ENCODE data around the gene MRPS2.
"Not testable (repeated sequence)": the region's sequence is repeated elsewhere in the genome, so short reads cannot be mapped to it uniquely, and the experiment has no call there.

The MRPS2 gene

GRCh38 chr9:135533674-135534073 lies 33.2 kb downstream of the MRPS2 start:
- Histone ChIP-seq H3K4me1 (ENCODE audit: control insufficient read depth, insufficient read depth, low read length) (no peaks in the 10 kb centered on the region), H3K9me3 (replicated peaks; ENCODE audit: low read length) (no peaks in the 10 kb centered on the region), H3K4me3 (ENCODE audit: low read length) (no peak overlapping the region), H3K36me3 (ENCODE audit: insufficient read depth, low read length) (no peaks in the 10 kb centered on the region), H3K9ac (ENCODE audit: low read depth, low read length) (no peak overlapping the region), H3K4me2 (ENCODE audit: low read length) (no peak overlapping the region), H3K27me3 (ENCODE audit: control insufficient read depth, insufficient read depth, low read length) (peaks cover 10% of the 10 kb centered on the region)

- H3K36me3 ChIP-seq (ENCODE audit: insufficient read depth, low read length); H3K9me3 ChIP-seq (replicated peaks; ENCODE audit: low read length); H3K4me2 ChIP-seq (ENCODE audit: low read length); H3K4me3 ChIP-seq (ENCODE audit: low read length); H3K4me1 ChIP-seq (ENCODE audit: control insufficient read depth, insufficient read depth, low read length); H3K9ac ChIP-seq (ENCODE audit: low read depth, low read length): not testable (repeated sequence)
- peaks cover 15% of the 10 kb centered on the region for H3K27me3 ChIP-seq (ENCODE audit: control insufficient read depth, insufficient read depth, low read length)
Measured at GRCh38 chr9:135534192-135534711, 33.8 kb downstream of the MRPS2 start.

- H3K4me1 ChIP-seq (ENCODE audit: control insufficient read depth, insufficient read depth, low read length); H3K4me2 ChIP-seq (ENCODE audit: low read length); H3K9ac ChIP-seq (ENCODE audit: low read depth, low read length); H3K36me3 ChIP-seq (ENCODE audit: insufficient read depth, low read length); H3K9me3 ChIP-seq (replicated peaks; ENCODE audit: low read length); H3K4me3 ChIP-seq (ENCODE audit: low read length): not testable (repeated sequence)
- peaks cover 19% of the 10 kb centered on the region for H3K27me3 ChIP-seq (ENCODE audit: control insufficient read depth, insufficient read depth, low read length)
Measured at GRCh38 chr9:135534826-135535225, 34.3 kb downstream of the MRPS2 start.

GRCh38 chr9:135535631-135536030 lies 35.1 kb downstream of the MRPS2 start:
- H3K9me3 ChIP-seq (replicated peaks; ENCODE audit: low read length); H3K36me3 ChIP-seq (ENCODE audit: insufficient read depth, low read length); H3K4me1 ChIP-seq (ENCODE audit: control insufficient read depth, insufficient read depth, low read length); H3K9ac ChIP-seq (ENCODE audit: low read depth, low read length); H3K4me2 ChIP-seq (ENCODE audit: low read length); H3K4me3 ChIP-seq (ENCODE audit: low read length): not testable (repeated sequence)
- peaks cover 19% of the 10 kb centered on the region for H3K27me3 ChIP-seq (ENCODE audit: control insufficient read depth, insufficient read depth, low read length)

- H3K9ac ChIP-seq (ENCODE audit: low read depth, low read length), result no peak overlapping the region
- H3K27me3 ChIP-seq (ENCODE audit: control insufficient read depth, insufficient read depth, low read length), result peaks cover 19% of the 10 kb centered on the region
- H3K4me2 ChIP-seq (ENCODE audit: low read length), result no peak overlapping the region
- no peaks in the 10 kb centered on the region for H3K4me1 ChIP-seq (ENCODE audit: control insufficient read depth, insufficient read depth, low read length)
- H3K36me3 ChIP-seq (ENCODE audit: insufficient read depth, low read length), result no peaks in the 10 kb centered on the region
- H3K9me3 ChIP-seq (replicated peaks; ENCODE audit: low read length), result no peaks in the 10 kb centered on the region
- no peak overlapping the region for H3K4me3 ChIP-seq (ENCODE audit: low read length)
Measured at GRCh38 chr9:135536216-135536615, 35.7 kb downstream of the MRPS2 start.

- not testable (repeated sequence) for H3K4me3 ChIP-seq (ENCODE audit: low read length); H3K36me3 ChIP-seq (ENCODE audit: insufficient read depth, low read length); H3K9ac ChIP-seq (ENCODE audit: low read depth, low read length); H3K4me2 ChIP-seq (ENCODE audit: low read length); H3K4me1 ChIP-seq (ENCODE audit: control insufficient read depth, insufficient read depth, low read length); H3K9me3 ChIP-seq (replicated peaks; ENCODE audit: low read length); H3K27me3 ChIP-seq (ENCODE audit: control insufficient read depth, insufficient read depth, low read length)
Measured at GRCh38 chr9:135543262-135543894, 42.9 kb downstream of the MRPS2 start.

- Histone ChIP-seq H3K27me3 (ENCODE audit: control insufficient read depth, insufficient read depth, low read length) (no peaks in the 10 kb centered on the region), H3K9ac (ENCODE audit: low read depth, low read length) (no peak overlapping the region), H3K4me1 (ENCODE audit: control insufficient read depth, insufficient read depth, low read length) (no peaks in the 10 kb centered on the region), H3K4me2 (ENCODE audit: low read length) (no peak overlapping the region), H3K9me3 (replicated peaks; ENCODE audit: low read length) (no peaks in the 10 kb centered on the region), H3K36me3 (ENCODE audit: insufficient read depth, low read length) (no peaks in the 10 kb centered on the region), H3K4me3 (ENCODE audit: low read length) (no peak overlapping the region)
Measured at GRCh38 chr9:135544981-135545635, 44.6 kb downstream of the MRPS2 start.

GRCh38 chr9:135545646-135546176 lies 45.2 kb downstream of the MRPS2 start, which contains the start of gene OBP2A:
Gene OBP2A (plus strand): TSS chr9:135546126. CDS start chr9:135546181, 55 bp downstream.
- H3K36me3 ChIP-seq (ENCODE audit: insufficient read depth, low read length); H3K4me3 ChIP-seq (ENCODE audit: low read length); H3K27me3 ChIP-seq (ENCODE audit: control insufficient read depth, insufficient read depth, low read length); H3K9ac ChIP-seq (ENCODE audit: low read depth, low read length); H3K4me2 ChIP-seq (ENCODE audit: low read length); H3K9me3 ChIP-seq (replicated peaks; ENCODE audit: low read length); H3K4me1 ChIP-seq (ENCODE audit: control insufficient read depth, insufficient read depth, low read length): not testable (repeated sequence)

GRCh38 chr9:135546792-135547617 lies 46.5 kb downstream of the MRPS2 start:
- H3K27me3 ChIP-seq (ENCODE audit: control insufficient read depth, insufficient read depth, low read length); H3K4me2 ChIP-seq (ENCODE audit: low read length); H3K9ac ChIP-seq (ENCODE audit: low read depth, low read length); H3K9me3 ChIP-seq (replicated peaks; ENCODE audit: low read length); H3K4me1 ChIP-seq (ENCODE audit: control insufficient read depth, insufficient read depth, low read length); H3K36me3 ChIP-seq (ENCODE audit: insufficient read depth, low read length); H3K4me3 ChIP-seq (ENCODE audit: low read length): not testable (repeated sequence)

GRCh38 chr9:135547756-135548736 lies 47.6 kb downstream of the MRPS2 start:
- Histone ChIP-seq H3K27me3 (ENCODE audit: control insufficient read depth, insufficient read depth, low read length) (no peaks in the 10 kb centered on the region), H3K9ac (ENCODE audit: low read depth, low read length) (no peak overlapping the region), H3K4me2 (ENCODE audit: low read length) (no peak overlapping the region), H3K4me3 (ENCODE audit: low read length) (no peak overlapping the region), H3K9me3 (replicated peaks; ENCODE audit: low read length) (no peaks in the 10 kb centered on the region), H3K36me3 (ENCODE audit: insufficient read depth, low read length) (no peaks in the 10 kb centered on the region), H3K4me1 (ENCODE audit: control insufficient read depth, insufficient read depth, low read length) (no peaks in the 10 kb centered on the region)
